ENCODE data around the gene EXOC7. TPM values are rescaled to one million over a fixed set of nuclear protein-coding genes. Genes with fewer than 3 reads are reported as not detected.

EXOC7 gene
- total and polyA plus RNA-seq, 2 donors, result 64.6 to 71.9 TPM

DNA sequence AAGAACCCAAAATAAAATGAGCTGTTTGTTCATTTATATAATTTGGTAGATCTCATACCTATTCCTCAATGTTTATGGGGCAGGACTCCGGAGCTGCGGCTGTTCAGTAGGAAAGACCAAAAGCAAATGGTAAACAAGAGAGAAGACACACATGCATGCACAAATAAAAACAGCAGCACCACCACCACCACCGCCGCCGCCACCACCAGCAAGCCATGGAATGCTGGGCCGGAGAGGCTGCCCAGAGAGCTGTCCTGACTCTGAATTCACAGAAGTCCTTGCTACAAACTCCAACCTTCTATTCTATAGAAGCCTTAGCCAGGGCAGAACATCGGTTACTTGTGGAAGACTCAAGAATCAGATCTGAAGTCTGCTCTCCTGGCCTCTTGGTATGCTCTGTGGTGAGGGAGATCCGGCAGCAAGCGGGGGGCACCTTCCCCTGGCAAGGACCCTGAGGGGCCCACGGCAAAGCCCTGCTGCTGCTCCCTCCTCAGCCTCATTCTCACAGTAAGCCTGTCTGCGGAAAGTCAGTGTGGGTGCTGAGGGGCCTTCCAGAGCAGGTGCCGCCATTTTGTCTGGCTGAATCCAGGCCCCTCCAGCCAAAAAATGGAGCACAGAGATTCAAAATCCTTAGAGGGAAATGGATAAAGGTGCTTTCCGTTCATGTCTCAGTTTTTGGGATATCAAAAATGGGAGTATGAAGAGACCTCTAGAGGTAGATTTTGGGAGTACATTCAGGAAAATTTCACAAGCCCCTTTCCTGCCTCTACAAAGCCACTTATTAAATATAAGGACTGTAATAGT lies 43.8 kb upstream of the EXOC7 start:
- Histone ChIP-seq H3K9me3 (ENCODE audit: control insufficient read depth in 2 of 2, insufficient read depth in 1 of 2, low read length in 1 of 2) (peaks cover 0 to 4% of the 10 kb centered on the region in 2 donors), H3K36me3 (ENCODE audit: control insufficient read depth in 2 of 2, insufficient read depth in 2 of 2, low read length in 1 of 2) (no peaks in the 10 kb centered on the region), H3K27me3 (ENCODE audit: control insufficient read depth in 2 of 2, insufficient read depth in 1 of 2, low read length in 1 of 2) (peaks cover 0 to 4% of the 10 kb centered on the region in 2 donors), H3K27ac (ENCODE audit: low read depth in 1 of 2, low read length in 1 of 2) (no peak overlapping the region), H3K4me3 (ENCODE audit: low read length in 2 of 2) (no peak overlapping the region), H3K4me1 (ENCODE audit: control insufficient read depth in 2 of 2, insufficient read depth in 2 of 2, low read length in 2 of 2) (peaks cover 6 to 49% of the 10 kb centered on the region in 2 donors)
- 89% methylated on average over 13 of the region's 13 CpGs for WGBS
- DNase-seq (ENCODE audit: low read depth in 6 of 9, low spot score in 9 of 9), result no peak

DNA sequence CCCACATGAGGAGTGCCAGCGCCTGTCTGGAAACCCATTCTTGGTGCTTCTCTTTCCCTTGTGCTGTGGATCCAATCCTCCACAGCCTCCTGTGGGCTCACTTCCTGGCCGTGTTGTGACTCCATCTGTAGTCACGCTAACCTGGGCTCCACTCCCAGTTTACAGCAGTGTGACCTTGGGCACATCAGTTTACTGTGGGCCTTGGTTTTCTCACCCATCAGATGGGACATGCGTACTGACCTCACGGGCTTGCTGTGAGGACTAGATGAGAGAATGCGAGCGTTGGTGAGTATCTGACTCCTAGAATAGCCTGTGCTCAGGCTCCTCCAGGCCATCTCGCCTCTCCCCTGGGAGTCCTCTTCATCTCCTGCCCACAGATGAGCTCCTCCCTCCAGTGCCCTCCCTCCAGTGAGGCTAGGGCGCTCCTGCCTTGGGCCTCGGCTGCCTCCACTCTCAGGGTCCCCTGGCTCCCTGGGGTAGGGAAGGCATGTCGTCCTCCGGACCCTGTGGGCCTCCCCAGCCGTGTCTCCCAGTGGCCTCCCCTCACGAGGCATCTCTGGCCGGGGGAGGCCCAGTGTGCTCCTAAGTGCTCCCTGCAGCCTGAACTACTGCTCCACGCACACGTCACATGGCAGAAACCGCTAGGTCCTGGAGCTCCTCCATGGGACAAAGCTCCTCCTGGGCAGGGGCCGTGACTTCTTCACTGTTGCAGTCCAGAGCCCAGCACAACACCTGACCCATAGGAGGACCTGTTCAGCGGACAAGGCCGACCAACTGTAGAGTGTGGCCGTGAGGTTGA lies 42.7 kb upstream of the EXOC7 start:
- 97% methylated on average over 22 of the region's 22 CpGs for WGBS
- peaks cover 4 to 15% of the 10 kb centered on the region in 2 donors for H3K27me3 ChIP-seq (ENCODE audit: control insufficient read depth in 2 of 2, insufficient read depth in 1 of 2, low read length in 1 of 2)
- DNase-seq (ENCODE audit: low read depth in 6 of 9, low spot score in 9 of 9), result no peak
- H3K27ac ChIP-seq (ENCODE audit: low read depth in 1 of 2, low read length in 1 of 2), result peak overlapping the region; percentile 10 to 84
- peaks cover 9 to 52% of the 10 kb centered on the region in 2 donors for H3K4me1 ChIP-seq (ENCODE audit: control insufficient read depth in 2 of 2, insufficient read depth in 2 of 2, low read length in 2 of 2)
- no peak overlapping the region for H3K4me3 ChIP-seq (ENCODE audit: low read length in 2 of 2)
- H3K36me3 ChIP-seq (ENCODE audit: control insufficient read depth in 2 of 2, insufficient read depth in 2 of 2, low read length in 1 of 2), result no peaks in the 10 kb centered on the region
- H3K9me3 ChIP-seq (ENCODE audit: control insufficient read depth in 2 of 2, insufficient read depth in 1 of 2, low read length in 1 of 2), result peaks cover 0 to 4% of the 10 kb centered on the region in 2 donors

DNA sequence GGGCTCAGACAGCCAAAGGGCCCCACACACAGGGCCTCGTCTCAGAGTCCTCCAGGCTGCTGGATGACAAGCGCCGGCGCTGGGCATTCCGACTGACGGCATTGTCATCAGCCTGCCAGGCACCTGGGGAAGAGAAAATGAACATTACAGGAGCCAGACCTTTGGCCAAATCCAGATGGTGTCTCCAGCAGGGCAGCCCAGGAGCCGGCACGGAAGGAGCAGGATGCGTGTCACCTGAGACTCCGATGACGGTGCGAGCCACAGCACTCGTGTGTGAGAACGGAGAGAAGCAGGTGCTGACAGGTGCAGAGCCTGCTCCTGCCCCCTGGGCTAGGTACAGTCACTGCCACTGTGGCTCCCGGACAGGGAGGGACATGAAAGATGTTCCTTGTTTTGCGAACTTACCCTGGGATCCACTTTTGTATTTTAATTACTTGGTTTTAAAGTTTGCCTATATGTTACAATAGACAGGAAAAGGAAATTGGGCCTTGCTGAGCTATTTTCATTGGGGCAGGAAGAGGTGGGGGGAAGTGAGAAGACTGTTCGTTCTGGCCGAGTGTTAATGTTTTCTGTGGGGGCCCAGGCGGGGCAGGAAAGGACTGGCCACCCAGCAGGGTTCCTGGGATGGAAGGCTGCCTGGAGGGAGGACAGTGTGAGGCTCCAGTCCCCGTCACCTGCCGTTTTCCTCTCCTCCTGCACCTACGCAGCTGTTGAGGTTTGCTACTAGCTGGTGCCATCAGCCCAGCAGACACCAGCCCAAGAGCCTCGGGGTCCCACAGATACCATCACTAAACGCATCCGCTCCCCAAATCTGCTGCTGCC lies 41.9 kb upstream of the EXOC7 start:
- WGBS, result 55% methylated on average over 25 of the region's 25 CpGs
- H3K4me1 ChIP-seq (ENCODE audit: control insufficient read depth in 2 of 2, insufficient read depth in 2 of 2, low read length in 2 of 2), result peaks cover 13 to 60% of the 10 kb centered on the region in 2 donors
- peaks cover 10 to 23% of the 10 kb centered on the region in 2 donors for H3K27me3 ChIP-seq (ENCODE audit: control insufficient read depth in 2 of 2, insufficient read depth in 1 of 2, low read length in 1 of 2)

DNA sequence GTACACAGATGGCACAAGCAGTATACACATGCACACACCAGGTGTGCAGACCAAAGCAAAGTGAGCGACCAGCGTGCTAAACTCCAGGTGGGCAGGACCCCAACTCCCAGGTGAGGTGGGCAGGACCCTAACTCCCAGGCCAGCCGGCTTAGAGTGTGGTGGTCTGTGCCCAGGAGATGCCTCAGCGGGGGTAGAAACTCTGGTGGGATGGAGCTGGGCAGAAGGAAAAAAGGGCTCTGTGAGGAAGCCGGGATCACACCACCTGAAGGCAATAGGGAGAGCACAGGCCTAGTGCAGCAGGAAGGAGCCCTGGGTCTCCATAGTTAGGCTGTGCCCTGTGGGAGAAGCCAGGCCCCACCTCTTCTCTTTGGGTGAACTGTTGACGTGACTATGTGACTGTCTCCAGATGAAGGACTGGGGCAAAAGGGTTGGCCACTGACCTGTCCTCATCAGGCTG lies 39.0 kb upstream of the EXOC7 start:
- 95% methylated on average over 6 of the region's 6 CpGs for WGBS
- Histone ChIP-seq H3K9me3 (ENCODE audit: control insufficient read depth in 2 of 2, insufficient read depth in 1 of 2, low read length in 1 of 2) (peaks cover 0 to 15% of the 10 kb centered on the region in 2 donors), H3K36me3 (ENCODE audit: control insufficient read depth in 2 of 2, insufficient read depth in 2 of 2, low read length in 1 of 2) (no peaks in the 10 kb centered on the region), H3K4me1 (ENCODE audit: control insufficient read depth in 2 of 2, insufficient read depth in 2 of 2, low read length in 2 of 2) (peaks cover 19 to 71% of the 10 kb centered on the region in 2 donors), H3K4me3 (ENCODE audit: low read length in 2 of 2) (no peak overlapping the region), H3K27me3 (ENCODE audit: control insufficient read depth in 2 of 2, insufficient read depth in 1 of 2, low read length in 1 of 2) (peaks cover 26 to 51% of the 10 kb centered on the region in 2 donors), H3K27ac (ENCODE audit: low read depth in 1 of 2, low read length in 1 of 2) (no peak overlapping the region)
- no peak for DNase-seq (ENCODE audit: low read depth in 6 of 9, low spot score in 9 of 9)

More for the DNA sequence above, 41.9 kb upstream of the EXOC7 start:
- H3K36me3 ChIP-seq (ENCODE audit: control insufficient read depth in 2 of 2, insufficient read depth in 2 of 2, low read length in 1 of 2), result no peaks in the 10 kb centered on the region
- no peak overlapping the region for H3K4me3 ChIP-seq (ENCODE audit: low read length in 2 of 2)
- H3K9me3 ChIP-seq (ENCODE audit: control insufficient read depth in 2 of 2, insufficient read depth in 1 of 2, low read length in 1 of 2), result peaks cover 0 to 6% of the 10 kb centered on the region in 2 donors
- DNase-seq (ENCODE audit: low read depth in 6 of 9, low spot score in 9 of 9), result peak in 3 of 9 donors; percentile 10 to 65 (median 40)
- peak overlapping the region; percentile 10 to 88 for H3K27ac ChIP-seq (ENCODE audit: low read depth in 1 of 2, low read length in 1 of 2)

DNA sequence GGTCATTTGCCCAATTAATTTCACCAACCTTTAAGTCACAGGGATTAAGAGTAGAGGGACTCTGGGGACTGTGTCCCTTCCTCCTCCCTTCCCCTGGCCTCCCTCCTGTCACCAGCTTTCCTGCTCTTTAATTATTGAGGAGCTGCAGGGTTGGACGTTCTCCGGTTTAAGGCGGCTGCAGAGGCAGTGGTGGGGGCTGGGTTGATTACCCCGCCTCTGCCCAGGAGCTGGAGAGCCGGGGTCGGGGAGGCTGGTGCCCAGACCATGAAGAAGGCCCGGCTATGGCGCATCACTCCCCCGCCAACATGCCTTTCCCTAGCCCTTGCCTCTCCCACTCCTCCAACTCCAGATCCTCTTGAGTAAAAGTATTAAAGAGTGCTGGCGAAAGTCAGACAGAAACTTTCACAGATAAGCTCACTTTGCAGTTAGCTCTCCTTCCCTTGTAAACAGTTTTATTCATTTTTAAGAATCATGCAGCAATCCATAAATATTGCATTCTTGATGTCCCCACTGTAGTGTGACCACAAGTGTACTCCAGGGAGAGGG lies 38.5 kb upstream of the EXOC7 start:
- no peak overlapping the region for H3K4me3 ChIP-seq (ENCODE audit: low read length in 2 of 2)

DNA sequence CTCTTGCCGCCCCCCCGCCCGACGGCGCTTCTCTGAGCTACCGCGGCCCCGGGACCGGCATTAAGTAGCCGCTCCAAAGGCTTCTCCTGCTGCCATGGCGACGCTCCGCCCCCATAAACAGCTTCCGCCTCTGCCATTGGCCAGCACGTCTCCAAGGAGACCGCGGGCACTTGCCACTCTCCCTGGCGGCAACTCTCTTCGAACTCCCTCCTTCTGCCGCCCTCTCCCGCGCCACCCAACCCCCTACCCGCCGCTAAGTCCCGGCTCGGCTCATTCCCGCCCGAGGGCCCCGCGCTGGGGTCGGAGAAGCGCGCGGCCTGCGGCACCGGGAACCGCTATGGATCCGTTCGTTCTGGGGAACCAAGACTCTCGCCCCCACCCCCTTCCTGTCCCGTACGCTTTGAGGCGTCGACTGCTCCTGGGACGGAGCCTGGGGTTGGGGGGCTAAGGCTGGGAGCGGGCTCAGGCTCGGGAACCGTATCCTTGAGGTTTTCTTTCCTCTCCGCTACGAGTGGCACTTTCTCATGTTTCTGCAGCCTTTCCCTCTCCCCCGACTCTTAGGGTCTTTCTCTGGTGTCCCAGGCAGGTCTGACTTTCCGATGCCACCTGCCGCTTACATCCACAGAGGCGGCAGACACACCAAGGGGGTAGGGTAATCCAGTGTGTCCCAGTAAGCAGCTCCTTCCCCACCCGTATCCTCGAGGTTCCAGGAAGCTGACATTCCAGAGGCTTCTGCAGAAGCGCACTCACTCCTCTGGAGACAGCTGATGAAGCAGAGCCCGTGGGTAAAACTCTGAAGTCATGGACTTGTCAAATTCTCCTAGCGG lies 37.8 kb upstream of the EXOC7 start, which contains the start of gene FOXJ1:
TSS of gene FOXJ1 (minus strand) at position 34 of the 827 bp plus-strand sequence. CDS start 850 bp downstream, outside the sequence.
- peak within 1 kb of the TSS; percentile 42 to 46 for H3K4me3 ChIP-seq (ENCODE audit: low read length in 2 of 2)
- H3K27me3 ChIP-seq (ENCODE audit: control insufficient read depth in 2 of 2, insufficient read depth in 1 of 2, low read length in 1 of 2), result peaks cover 26 to 63% of the 10 kb centered on the region in 2 donors
- H3K9me3 ChIP-seq (ENCODE audit: control insufficient read depth in 2 of 2, insufficient read depth in 1 of 2, low read length in 1 of 2), result peaks cover 0 to 15% of the 10 kb centered on the region in 2 donors
- DNase-seq (ENCODE audit: low read depth in 6 of 9, low spot score in 9 of 9), result peak; percentile 81 to 95 (median 90)
- H3K4me1 ChIP-seq (ENCODE audit: control insufficient read depth in 2 of 2, insufficient read depth in 2 of 2, low read length in 2 of 2), result peaks cover 19 to 68% of the 10 kb centered on the region in 2 donors
- no peak within 1 kb of the TSS for H3K27ac ChIP-seq (ENCODE audit: low read depth in 1 of 2, low read length in 1 of 2)
- H3K36me3 ChIP-seq (ENCODE audit: control insufficient read depth in 2 of 2, insufficient read depth in 2 of 2, low read length in 1 of 2), result no peaks in the 10 kb centered on the region
- 11% methylated on average over 59 of the region's 59 CpGs for WGBS

More for the DNA sequence above, 38.5 kb upstream of the EXOC7 start:
- 85% methylated on average over 10 of the region's 10 CpGs for WGBS
- peaks cover 0 to 15% of the 10 kb centered on the region in 2 donors for H3K9me3 ChIP-seq (ENCODE audit: control insufficient read depth in 2 of 2, insufficient read depth in 1 of 2, low read length in 1 of 2)
- peaks cover 19 to 70% of the 10 kb centered on the region in 2 donors for H3K4me1 ChIP-seq (ENCODE audit: control insufficient read depth in 2 of 2, insufficient read depth in 2 of 2, low read length in 2 of 2)
- no peaks in the 10 kb centered on the region for H3K36me3 ChIP-seq (ENCODE audit: control insufficient read depth in 2 of 2, insufficient read depth in 2 of 2, low read length in 1 of 2)
- H3K27me3 ChIP-seq (ENCODE audit: control insufficient read depth in 2 of 2, insufficient read depth in 1 of 2, low read length in 1 of 2), result peaks cover 26 to 56% of the 10 kb centered on the region in 2 donors
- DNase-seq (ENCODE audit: low read depth in 6 of 9, low spot score in 9 of 9), result no peak
- H3K27ac ChIP-seq (ENCODE audit: low read depth in 1 of 2, low read length in 1 of 2), result no peak overlapping the region

DNA sequence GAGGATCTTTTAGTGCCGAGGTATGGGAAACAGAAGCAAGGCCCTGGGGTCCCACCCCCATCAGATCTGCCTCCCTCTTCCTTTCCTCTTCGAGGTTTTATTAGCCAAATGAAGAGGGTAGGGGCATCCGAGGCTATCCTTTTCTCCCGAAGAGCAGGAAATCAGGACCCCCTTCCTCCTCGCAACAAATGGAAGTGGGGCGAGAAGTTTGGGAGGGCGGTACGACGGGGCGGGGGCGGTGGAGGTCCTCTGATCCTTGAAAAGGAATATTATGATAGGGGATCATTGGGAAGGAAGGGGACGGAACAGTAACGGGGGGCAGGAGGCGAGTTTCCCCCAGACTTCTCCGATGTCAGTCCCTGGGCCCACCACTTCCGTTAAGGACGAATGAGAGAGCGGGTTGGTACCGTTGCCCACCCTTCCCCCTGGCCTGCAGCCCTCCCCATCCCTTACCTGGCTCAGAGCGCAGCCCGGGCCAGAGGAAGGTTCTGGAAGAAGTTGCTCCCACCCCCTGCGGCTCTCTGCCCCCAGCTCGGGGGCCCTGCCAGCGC lies 37.1 kb upstream of the EXOC7 start:
- Histone ChIP-seq H3K9me3 (ENCODE audit: control insufficient read depth in 2 of 2, insufficient read depth in 1 of 2, low read length in 1 of 2) (peaks cover 0 to 11% of the 10 kb centered on the region in 2 donors), H3K27ac (ENCODE audit: low read depth in 1 of 2, low read length in 1 of 2) (no peak overlapping the region), H3K27me3 (ENCODE audit: control insufficient read depth in 2 of 2, insufficient read depth in 1 of 2, low read length in 1 of 2) (peaks cover 26 to 70% of the 10 kb centered on the region in 2 donors), H3K4me1 (ENCODE audit: control insufficient read depth in 2 of 2, insufficient read depth in 2 of 2, low read length in 2 of 2) (peaks cover 17 to 63% of the 10 kb centered on the region in 2 donors), H3K36me3 (ENCODE audit: control insufficient read depth in 2 of 2, insufficient read depth in 2 of 2, low read length in 1 of 2) (no peaks in the 10 kb centered on the region), H3K4me3 (ENCODE audit: low read length in 2 of 2) (peak overlapping the region; percentile 42 to 46)
- 4% methylated on average over 24 of the region's 24 CpGs for WGBS
- no peak for DNase-seq (ENCODE audit: low read depth in 6 of 9, low spot score in 9 of 9)

Measured in thymus (tissue), 11 donors.